OCI-LY3 (cell line): ENCODE measurements around the gene DHRSX.

ENCODE experiments used
- H2AFZ ChIP-seq: fragments of 200-600, 300-600 bp; shearing (Covaris generic); 2 replicates; pipeline ENCODE4 v1.6.0; 2014; ENCODE audit warnings: antibody characterized with exemption, low read depth, low read length
- H3K27ac ChIP-seq: fragments of 200-600, 300-600 bp; sonication (generic); 2 replicates; pipeline ENCODE4 v1.5.1; 2014; ENCODE audit warnings: mild to moderate bottlenecking, low read length, moderate library complexity, mixed read lengths
- H3K27me3 ChIP-seq: fragments of 200-600, 300-600 bp; sonication (generic); 2 replicates; pipeline ENCODE4 v1.6.1; 2014; ENCODE audit warnings: low read depth, low read length, mixed read lengths
- H3K36me3 ChIP-seq: fragments of 200-600, 300-600 bp; sonication (generic); replicated peaks from 2 replicates; pipeline ENCODE3; 2014; ENCODE audit warnings: low read depth, low read length, mixed read lengths
- H3K4me1 ChIP-seq: fragments of 300-600, 200-600 bp; sonication (generic); 2 replicates; pipeline ENCODE4 v1.6.1; 2014; ENCODE audit warnings: low read length, mixed read lengths
- H3K4me2 ChIP-seq: fragments of 200-600, 300-600 bp; sonication (generic); 2 replicates; pipeline ENCODE4 v1.6.1; 2014; ENCODE audit warnings: low read length, mixed read lengths
- H3K4me3 ChIP-seq: fragments of 300-600, 200-600 bp; sonication (generic); 2 replicates; pipeline ENCODE4 v1.5.1; 2014; ENCODE audit warnings: antibody characterized with exemption, mild to moderate bottlenecking, low read length, moderate library complexity
- H3K79me2 ChIP-seq: fragments of 300-600, 200-600 bp; shearing (Covaris generic); 2 replicates; pipeline ENCODE4 v1.6.1; 2014; ENCODE audit warnings: mild to moderate bottlenecking, low read length, mixed read lengths
- H3K9ac ChIP-seq: fragments of 300-600, 200-600 bp; shearing (Covaris generic); 2 replicates; pipeline ENCODE4 v1.6.0; 2014; ENCODE audit warnings: mild to moderate bottlenecking, low read length, moderate library complexity
- H3K9me3 ChIP-seq: fragments of 200-600, 300-600 bp; shearing (Covaris generic); 2 replicates; pipeline ENCODE4 v1.6.1; 2014; ENCODE audit warnings: low read length, mixed read lengths; ENCODE audit not compliant: insufficient read depth
- H4K20me1 ChIP-seq: fragments of 200-600, 300-600 bp; sonication (generic); 2 replicates; pipeline ENCODE4 v1.6.1; 2016; ENCODE audit warnings: low read length, mixed read lengths; ENCODE audit not compliant: insufficient read depth
- EZH2phosphoT487 ChIP-seq: fragments of 200-600 bp; shearing (Covaris generic); IDR thresholded peaks from 2 replicates; pipeline ENCODE4 v1.6.1; 2018; ENCODE audit warnings: antibody characterized with exemption, mixed run types, low read depth
- TF ChIP-seq, protein P1 (sequence below): fragments of 200-600, 300-600 bp; sonication (generic); IDR thresholded peaks from 2 replicates; pipeline ENCODE4 v1.5.1; 2014; ENCODE audit warnings: antibody characterized with exemption, low read length, low read depth

Gene DHRSX

DNA sequence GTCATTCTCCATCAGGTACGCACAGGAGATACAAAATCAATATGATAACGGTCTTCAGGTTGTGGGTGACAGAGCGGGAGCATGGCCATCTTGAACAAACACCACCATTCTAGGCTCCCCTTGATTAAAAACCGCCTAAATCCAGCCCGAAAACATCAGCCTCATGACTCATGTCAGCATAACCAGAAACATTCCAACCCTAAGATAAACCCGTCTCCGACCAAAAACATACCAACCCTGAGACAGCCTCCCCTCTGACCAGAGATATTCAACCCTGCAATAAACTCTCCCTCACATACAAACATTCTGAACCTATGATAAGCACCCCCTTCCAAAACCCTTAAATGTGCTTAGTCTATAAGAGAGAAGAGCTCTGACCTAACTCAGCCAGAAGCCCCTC, 157.9 kb downstream of the DHRSX start:
- H3K9ac ChIP-seq: no peak overlapping the region
- no peaks in the 10 kb centered on the region for H3K4me1 ChIP-seq
- no peaks in the 10 kb centered on the region for H3K27me3 ChIP-seq
- no peak overlapping the region for H2AFZ ChIP-seq
- TF ChIP-seq EZH2phosphoT487: no peak
- TF ChIP-seq, protein P1, sequence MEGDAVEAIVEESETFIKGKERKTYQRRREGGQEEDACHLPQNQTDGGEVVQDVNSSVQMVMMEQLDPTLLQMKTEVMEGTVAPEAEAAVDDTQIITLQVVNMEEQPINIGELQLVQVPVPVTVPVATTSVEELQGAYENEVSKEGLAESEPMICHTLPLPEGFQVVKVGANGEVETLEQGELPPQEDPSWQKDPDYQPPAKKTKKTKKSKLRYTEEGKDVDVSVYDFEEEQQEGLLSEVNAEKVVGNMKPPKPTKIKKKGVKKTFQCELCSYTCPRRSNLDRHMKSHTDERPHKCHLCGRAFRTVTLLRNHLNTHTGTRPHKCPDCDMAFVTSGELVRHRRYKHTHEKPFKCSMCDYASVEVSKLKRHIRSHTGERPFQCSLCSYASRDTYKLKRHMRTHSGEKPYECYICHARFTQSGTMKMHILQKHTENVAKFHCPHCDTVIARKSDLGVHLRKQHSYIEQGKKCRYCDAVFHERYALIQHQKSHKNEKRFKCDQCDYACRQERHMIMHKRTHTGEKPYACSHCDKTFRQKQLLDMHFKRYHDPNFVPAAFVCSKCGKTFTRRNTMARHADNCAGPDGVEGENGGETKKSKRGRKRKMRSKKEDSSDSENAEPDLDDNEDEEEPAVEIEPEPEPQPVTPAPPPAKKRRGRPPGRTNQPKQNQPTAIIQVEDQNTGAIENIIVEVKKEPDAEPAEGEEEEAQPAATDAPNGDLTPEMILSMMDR: no peak
- no peak overlapping the region for H3K4me2 ChIP-seq
- H3K36me3 ChIP-seq: peaks cover 36% of the 10 kb centered on the region
- H3K27ac ChIP-seq: no peak overlapping the region
- 0 out of 2 replicates have a peak, but pooled peaks cover 6% of the 10 kb centered on the region for H3K79me2 ChIP-seq
- no peaks in the 10 kb centered on the region for H3K9me3 ChIP-seq
- H3K4me3 ChIP-seq: no peak overlapping the region
- H4K20me1 ChIP-seq: no peaks in the 10 kb centered on the region

DNA sequence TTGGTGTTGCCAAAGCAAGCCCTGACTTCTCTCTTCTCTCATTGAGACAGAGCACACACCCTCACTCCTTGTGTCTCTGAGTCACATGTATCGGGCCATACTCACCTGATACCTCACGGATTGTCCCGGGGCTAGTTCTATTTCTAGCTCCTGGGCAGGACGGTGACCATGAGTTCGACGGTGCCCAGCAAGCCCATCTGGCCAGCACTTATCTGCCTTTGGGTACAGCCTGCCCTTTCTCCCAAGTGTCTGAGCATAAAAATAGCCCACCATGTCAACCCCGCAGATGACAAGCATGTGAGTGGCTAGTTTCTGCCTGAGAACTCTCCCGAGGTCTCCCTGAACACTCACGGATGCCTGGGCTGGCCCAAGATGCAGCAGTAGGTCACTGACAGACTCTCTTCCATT, 158.5 kb downstream of the DHRSX start:
- H3K4me2 ChIP-seq: no peak overlapping the region
- H3K79me2 ChIP-seq: 0 out of 2 replicates have a peak, but pooled peaks cover 6% of the 10 kb centered on the region
- H4K20me1 ChIP-seq: no peaks in the 10 kb centered on the region
- TF ChIP-seq, protein P1: no peak
- no peak for TF ChIP-seq EZH2phosphoT487
- no peak overlapping the region for H2AFZ ChIP-seq
- no peaks in the 10 kb centered on the region for H3K4me1 ChIP-seq
- no peaks in the 10 kb centered on the region for H3K9me3 ChIP-seq
- H3K36me3 ChIP-seq: peaks cover 32% of the 10 kb centered on the region
- H3K9ac ChIP-seq: no peak overlapping the region
- H3K4me3 ChIP-seq: no peak overlapping the region
- H3K27me3 ChIP-seq: no peaks in the 10 kb centered on the region
- H3K27ac ChIP-seq: no peak overlapping the region

DNA sequence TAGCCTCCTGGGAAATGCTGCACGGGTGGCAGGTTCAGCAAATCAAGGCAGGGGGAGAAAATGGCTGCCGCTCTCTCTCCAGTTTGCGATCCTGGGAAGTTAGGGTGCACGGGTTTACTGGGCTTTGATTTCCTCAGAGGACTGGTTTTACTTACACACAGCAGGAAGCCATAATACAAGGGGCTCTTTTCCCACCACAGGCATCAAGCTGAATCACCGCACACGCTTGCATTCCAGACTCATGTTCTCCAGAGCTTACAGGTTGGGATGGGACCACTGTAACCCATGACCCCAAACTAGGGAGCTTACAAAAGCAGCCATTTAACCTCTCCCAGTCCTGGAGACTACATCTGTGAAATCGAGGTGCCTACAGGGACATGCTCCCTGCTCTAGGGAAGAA, 159.8 kb downstream of the DHRSX start:
- no peaks in the 10 kb centered on the region for H3K9me3 ChIP-seq
- H3K27me3 ChIP-seq: no peaks in the 10 kb centered on the region
- no peak overlapping the region for H2AFZ ChIP-seq
- H3K27ac ChIP-seq: no peak overlapping the region
- H3K4me3 ChIP-seq: no peak overlapping the region
- H3K4me2 ChIP-seq: no peak overlapping the region
- no peaks in the 10 kb centered on the region for H3K4me1 ChIP-seq
- 0 out of 2 replicates have a peak, but pooled peaks cover 6% of the 10 kb centered on the region for H3K79me2 ChIP-seq
- H3K36me3 ChIP-seq: peaks cover 40% of the 10 kb centered on the region
- no peaks in the 10 kb centered on the region for H4K20me1 ChIP-seq
- H3K9ac ChIP-seq: no peak overlapping the region
- TF ChIP-seq, protein P1: no peak
- TF ChIP-seq EZH2phosphoT487: no peak

DNA sequence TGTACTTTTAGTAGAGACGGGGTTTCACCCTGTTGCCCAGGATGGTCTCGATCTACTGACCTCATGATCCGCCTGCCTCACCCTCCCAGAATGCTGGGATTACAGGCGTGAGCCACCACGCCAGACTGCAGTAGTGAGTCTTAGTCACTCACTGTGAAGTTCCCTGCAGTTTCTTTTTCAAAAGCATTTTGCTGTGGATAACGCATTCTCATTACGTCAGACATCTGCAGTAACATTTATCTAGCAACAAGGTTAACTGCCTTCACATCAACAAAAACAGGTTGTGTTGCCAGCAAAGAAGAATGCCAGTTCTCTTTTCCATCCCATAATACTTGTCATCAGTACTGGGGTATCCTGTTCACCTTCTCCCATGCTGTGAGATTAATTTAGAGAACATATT, 164.6 kb downstream of the DHRSX start:
- no peaks in the 10 kb centered on the region for H3K79me2 ChIP-seq
- no peaks in the 10 kb centered on the region for H3K27me3 ChIP-seq
- H3K36me3 ChIP-seq: peaks cover 29% of the 10 kb centered on the region
- H3K9me3 ChIP-seq: no peaks in the 10 kb centered on the region
- H3K4me3 ChIP-seq: no peak overlapping the region
- no peak overlapping the region for H2AFZ ChIP-seq
- H3K9ac ChIP-seq: no peak overlapping the region
- H3K4me2 ChIP-seq: no peak overlapping the region
- H4K20me1 ChIP-seq: no peaks in the 10 kb centered on the region
- no peaks in the 10 kb centered on the region for H3K4me1 ChIP-seq
- H3K27ac ChIP-seq: no peak overlapping the region
- TF ChIP-seq EZH2phosphoT487: no peak
- TF ChIP-seq, protein P1: no peak
